PC-9 (cell line): Measurements from ENCODE around the gene ERP27.

ENCODE experiments used
- CTCF ChIP-seq: fragments of 200-600 bp; sonication (generic); conservative IDR thresholded peaks from 2 replicates; pipeline ENCODE4 v1.6.1; 2017; ENCODE audit warnings: mixed run types, antibody characterized with exemption, mild to moderate bottlenecking, moderate library complexity
- EZH2 ChIP-seq: fragments of 200-600 bp; sonication (generic); IDR thresholded peaks from 2 replicates; pipeline ENCODE4 v1.8.0; 2017; ENCODE audit warnings: antibody characterized with exemption, low read depth

- no peak for TF ChIP-seq CTCF
- TF ChIP-seq EZH2: no peak
Measured at GRCh38 chr12:14950982-14951746, 12.8 kb upstream of the ERP27 start.
